HT1080 (cell line): ENCODE data around the gene CHAMP1. TPM values are rescaled to one million over a fixed set of nuclear protein-coding genes. Genes with fewer than 3 reads are reported as not detected.

Experiments
- DNase-seq: peaks from one replicate; pipeline ENCODE4 v3.0.0-alpha.2; 2015; ENCODE audit warnings: low read depth
- total RNA-seq: library from RNA; depleted of rRNA; stranded (reverse); fragments of >200 nt; shearing (Covaris generic); gene quantifications from 2 replicates; pipeline ENCODE4 v1.2.3, GENCODE V29; 2014

The CHAMP1 gene
- total RNA-seq, 1 experiment from 2014 or later = 26.3 TPM

GRCh38 chr13:114296902-114297301 lies 17.4 kb upstream of the CHAMP1 start:
- DNase-seq = no peak

GRCh38 chr13:114298866-114299265 lies 15.4 kb upstream of the CHAMP1 start:
- no peak for DNase-seq

GRCh38 chr13:114299604-114300305 lies 14.5 kb upstream of the CHAMP1 start:
- no peak for DNase-seq

GRCh38 chr13:114303700-114304327 lies 10.5 kb upstream of the CHAMP1 start:
- no peak for DNase-seq

GRCh38 chr13:114304346-114305034 lies 9.8 kb upstream of the CHAMP1 start:
- no peak for DNase-seq

- no peak for DNase-seq
Observed at GRCh38 chr13:114309086-114309485, 5.2 kb upstream of the CHAMP1 start.

GRCh38 chr13:114309806-114310410 lies 4.4 kb upstream of the CHAMP1 start:
- DNase-seq = no peak

GRCh38 chr13:114310956-114311355 lies 3.3 kb upstream of the CHAMP1 start:
- DNase-seq = no peak

GRCh38 chr13:114311387-114311786 lies 2.9 kb upstream of the CHAMP1 start:
- no peak for DNase-seq

GRCh38 chr13:114311908-114312307 lies 2.4 kb upstream of the CHAMP1 start:
- DNase-seq = no peak

- DNase-seq = peak; percentile 68
Observed at GRCh38 chr13:114313061-114313860, 1.0 kb upstream of the CHAMP1 start.

- no peak for DNase-seq
Observed at GRCh38 chr13:114315074-114315785, 927 bp downstream of the CHAMP1 start.

- no peak for DNase-seq
Observed at GRCh38 chr13:114318624-114319023, 4.3 kb downstream of the CHAMP1 start.

GRCh38 chr13:114319441-114319913 lies 5.2 kb downstream of the CHAMP1 start:
- peak; percentile 24 for DNase-seq

GRCh38 chr13:114320065-114320464 lies 5.8 kb downstream of the CHAMP1 start:
- DNase-seq = no peak

GRCh38 chr13:114321256-114321655 lies 7.0 kb downstream of the CHAMP1 start:
- DNase-seq = no peak

GRCh38 chr13:114323349-114323748 lies 9.0 kb downstream of the CHAMP1 start:
- DNase-seq = no peak

GRCh38 chr13:114324334-114324733 lies 10.0 kb downstream of the CHAMP1 start:
- DNase-seq = no peak

- no peak for DNase-seq
Observed at GRCh38 chr13:114325729-114326128, 11.4 kb downstream of the CHAMP1 start.

- DNase-seq = no peak
Observed at GRCh38 chr13:114328034-114328433, 13.7 kb downstream of the CHAMP1 start.
